HEK293 (cell line): ENCODE results near the gene CLN5.

Experiments used
- BCL11A ChIP-seq: fragments of 450-650 bp; formaldehyde crosslinking; IDR thresholded peaks from 2 replicates; pipeline ENCODE4 v1.5.1; 2016; ENCODE audit warnings: low read depth, missing biosample characterization, missing genetic modification characterization
- CTCF ChIP-seq: fragments of 450-650 bp; formaldehyde crosslinking; IDR thresholded peaks from 2 replicates; pipeline ENCODE4 v1.5.1; 2016; ENCODE audit warnings: missing biosample characterization, missing genetic modification characterization
- HOXA7 ChIP-seq: sonication (generic); formaldehyde crosslinking; IDR thresholded peaks from 2 replicates; pipeline ENCODE4 v1.8.1; 2022; ENCODE audit warnings: missing genetic modification reagents, borderline replicate concordance
- IKZF3 ChIP-seq: fragments of 450-650 bp; IDR thresholded peaks from 2 replicates; pipeline ENCODE4 v1.5.0; 2018; ENCODE audit warnings: missing biosample characterization, mild to moderate bottlenecking, missing genetic modification characterization, moderate library complexity
- KLF9 ChIP-seq: fragments of 450-650 bp; formaldehyde crosslinking; IDR thresholded peaks from 2 replicates; pipeline ENCODE4 v1.5.1; 2016; ENCODE audit warnings: missing biosample characterization, missing genetic modification characterization, low read depth
- RBAK ChIP-seq: fragments of 450-650 bp; formaldehyde crosslinking; IDR thresholded peaks from 2 replicates; pipeline ENCODE4 v1.5.1; 2016; ENCODE audit warnings: missing biosample characterization, missing genetic modification characterization
- REPIN1 ChIP-seq: fragments of 450-650 bp; formaldehyde crosslinking; IDR thresholded peaks from 2 replicates; pipeline ENCODE4 v1.5.1; 2017; ENCODE audit warnings: missing biosample characterization, missing genetic modification characterization, low read depth
- SP7 ChIP-seq: fragments of 450-650 bp; formaldehyde crosslinking; IDR thresholded peaks from 2 replicates; pipeline ENCODE4 v1.5.1; 2016; ENCODE audit warnings: missing biosample characterization, missing genetic modification characterization
- TRIM28 ChIP-seq: IDR thresholded peaks from 2 replicates; pipeline ENCODE4 v1.6.1; 2011; ENCODE audit warnings: low read length, control low read depth, borderline replicate concordance
- ZBTB17 ChIP-seq: fragments of 450-650 bp; formaldehyde crosslinking; IDR thresholded peaks from 2 replicates; pipeline ENCODE4 v1.5.1; 2016; ENCODE audit warnings: missing biosample characterization, missing genetic modification characterization
- ZBTB21 ChIP-seq: fragments of 450-650 bp; formaldehyde crosslinking; IDR thresholded peaks from 2 replicates; pipeline ENCODE4 v1.5.1; 2017; ENCODE audit warnings: missing biosample characterization, missing genetic modification characterization
- ZEB2 ChIP-seq: fragments of 450-650 bp; formaldehyde crosslinking; IDR thresholded peaks from 2 replicates; pipeline ENCODE4 v1.5.1; 2016; ENCODE audit warnings: missing biosample characterization, missing genetic modification characterization
- ZNF133 ChIP-seq: fragments of 450-650 bp; formaldehyde crosslinking; IDR thresholded peaks from 2 replicates; pipeline ENCODE4 v1.5.1; 2016; ENCODE audit warnings: missing biosample characterization, missing genetic modification characterization
- ZNF146 ChIP-seq: fragments of 450-650 bp; formaldehyde crosslinking; IDR thresholded peaks from 2 replicates; pipeline ENCODE4 v1.5.1; 2016; ENCODE audit warnings: missing biosample characterization, missing genetic modification characterization
- ZNF155 ChIP-seq: fragments of 450-650 bp; formaldehyde crosslinking; IDR thresholded peaks from 2 replicates; pipeline ENCODE4 v1.5.1; 2016; ENCODE audit warnings: missing biosample characterization, missing genetic modification characterization
- ZNF175 ChIP-seq: fragments of 450-650 bp; formaldehyde crosslinking; IDR thresholded peaks from 2 replicates; pipeline ENCODE4 v1.5.1; 2016; ENCODE audit warnings: missing biosample characterization, missing genetic modification characterization
- ZNF292 ChIP-seq: fragments of 450-650 bp; formaldehyde crosslinking; IDR thresholded peaks from 2 replicates; pipeline ENCODE4 v1.5.1; 2016; ENCODE audit warnings: low read depth, missing biosample characterization, missing genetic modification characterization, borderline replicate concordance
- ZNF335 ChIP-seq: fragments of 450-650 bp; formaldehyde crosslinking; conservative IDR thresholded peaks from 2 replicates; pipeline ENCODE4 v1.5.1; 2016; ENCODE audit warnings: missing biosample characterization, missing genetic modification characterization
- ZNF514 ChIP-seq: fragments of 450-650 bp; formaldehyde crosslinking; IDR thresholded peaks from 2 replicates; pipeline ENCODE4 v1.5.1; 2016; ENCODE audit warnings: missing biosample characterization, missing genetic modification characterization
- ZNF529 ChIP-seq: fragments of 450-650 bp; formaldehyde crosslinking; IDR thresholded peaks from 2 replicates; pipeline ENCODE4 v1.5.1; 2017; ENCODE audit warnings: missing genetic modification characterization, missing biosample characterization; ENCODE audit not compliant: insufficient replicate concordance
- ZNF555 ChIP-seq: fragments of 450-650 bp; formaldehyde crosslinking; conservative IDR thresholded peaks from 2 replicates; pipeline ENCODE4 v1.5.1; 2017; ENCODE audit warnings: missing biosample characterization, mild to moderate bottlenecking, missing genetic modification characterization, inconsistent platforms
- ZNF596 ChIP-seq: fragments of 450-650 bp; IDR thresholded peaks from 2 replicates; pipeline ENCODE4 v1.5.0; 2018; ENCODE audit warnings: missing biosample characterization, mild to moderate bottlenecking, missing genetic modification characterization, moderate library complexity
- ZNF621 ChIP-seq: fragments of 450-650 bp; formaldehyde crosslinking; IDR thresholded peaks from 2 replicates; pipeline ENCODE4 v1.5.1; 2017; ENCODE audit warnings: missing biosample characterization, missing genetic modification characterization
- ZNF692 ChIP-seq: fragments of 450-650 bp; formaldehyde crosslinking; IDR thresholded peaks from 2 replicates; pipeline ENCODE4 v1.5.1; 2016; ENCODE audit warnings: missing biosample characterization, missing genetic modification characterization
- ZNF707 ChIP-seq: fragments of 450-650 bp; formaldehyde crosslinking; IDR thresholded peaks from 2 replicates; pipeline ENCODE4 v1.5.1; 2016; ENCODE audit warnings: missing biosample characterization, missing genetic modification characterization
- ZNF768 ChIP-seq: fragments of 450-650 bp; formaldehyde crosslinking; IDR thresholded peaks from 2 replicates; pipeline ENCODE4 v1.5.1; 2018; ENCODE audit warnings: missing biosample characterization, mild to moderate bottlenecking, missing genetic modification characterization
- ZSCAN30 ChIP-seq: fragments of 450-650 bp; IDR thresholded peaks from 2 replicates; pipeline ENCODE4 v1.5.1; 2018; ENCODE audit warnings: missing biosample characterization, mild to moderate bottlenecking, missing genetic modification characterization, moderate library complexity
- TF ChIP-seq, protein P1 (sequence below): fragments of 450-650 bp; formaldehyde crosslinking; IDR thresholded peaks from 2 replicates; pipeline ENCODE4 v1.5.1; 2016; ENCODE audit warnings: missing biosample characterization, missing genetic modification characterization
- TF ChIP-seq, protein P2 (sequence below): fragments of 450-650 bp; IDR thresholded peaks from 2 replicates; pipeline ENCODE4 v1.5.1; 2018; ENCODE audit warnings: missing biosample characterization, mild to moderate bottlenecking, missing genetic modification characterization
- TF ChIP-seq, protein P3 (sequence below): fragments of 450-650 bp; formaldehyde crosslinking; optimal IDR thresholded peaks from 2 replicates; pipeline ENCODE3; 2016; ENCODE audit warnings: missing biosample characterization, mild to moderate bottlenecking, missing genetic modification characterization
- TF ChIP-seq, protein P4 (sequence below): fragments of 450-650 bp; formaldehyde crosslinking; IDR thresholded peaks from 2 replicates; pipeline ENCODE4 v1.5.1; 2016; ENCODE audit warnings: missing biosample characterization, missing genetic modification characterization

Gene CLN5

DNA sequence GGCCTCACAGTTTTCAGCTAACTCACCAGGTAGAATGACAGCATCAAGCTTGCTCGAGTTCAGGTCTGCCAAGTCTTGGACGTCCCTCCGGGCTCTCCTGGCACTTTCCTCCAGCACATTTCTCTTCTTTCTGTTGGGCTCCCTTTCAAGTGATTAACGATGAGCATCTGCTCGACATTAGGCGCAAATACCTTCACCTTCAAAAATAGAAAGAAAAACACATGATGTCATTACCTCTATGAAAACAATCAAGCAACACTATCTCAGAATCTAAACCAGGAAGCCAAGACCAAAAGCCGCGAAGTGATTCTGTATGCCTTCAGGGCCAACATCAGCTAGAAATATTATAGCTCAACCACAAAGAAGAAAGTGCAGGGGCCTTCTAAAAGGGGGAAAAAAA, 15.4 kb upstream of the CLN5 start (continued):
- TF ChIP-seq, protein P1, sequence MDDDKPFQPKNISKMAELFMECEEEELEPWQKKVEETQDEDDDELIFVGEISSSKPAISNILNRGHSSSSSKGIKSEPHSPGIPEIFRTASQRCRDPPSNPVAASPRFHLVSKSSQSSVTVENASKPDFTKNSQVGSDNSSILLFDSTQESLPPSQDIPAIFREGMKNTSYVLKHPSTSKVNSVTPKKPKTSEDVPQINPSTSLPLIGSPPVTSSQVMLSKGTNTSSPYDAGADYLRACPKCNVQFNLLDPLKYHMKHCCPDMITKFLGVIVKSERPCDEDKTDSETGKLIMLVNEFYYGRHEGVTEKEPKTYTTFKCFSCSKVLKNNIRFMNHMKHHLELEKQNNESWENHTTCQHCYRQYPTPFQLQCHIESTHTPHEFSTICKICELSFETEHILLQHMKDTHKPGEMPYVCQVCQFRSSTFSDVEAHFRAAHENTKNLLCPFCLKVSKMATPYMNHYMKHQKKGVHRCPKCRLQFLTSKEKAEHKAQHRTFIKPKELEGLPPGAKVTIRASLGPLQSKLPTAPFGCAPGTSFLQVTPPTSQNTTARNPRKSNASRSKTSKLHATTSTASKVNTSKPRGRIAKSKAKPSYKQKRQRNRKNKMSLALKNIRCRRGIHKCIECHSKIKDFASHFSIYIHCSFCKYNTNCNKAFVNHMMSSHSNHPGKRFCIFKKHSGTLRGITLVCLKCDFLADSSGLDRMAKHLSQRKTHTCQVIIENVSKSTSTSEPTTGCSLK (tag by site-specific recombination), result no peak
- TF ChIP-seq ZNF155 (tag by site-specific recombination) (no peak), HOXA7 (CRISPR knock-in tag) (no peak), ZNF133 (tag by site-specific recombination) (no peak), BCL11A (tag by site-specific recombination) (no peak), CTCF (tag by site-specific recombination) (no peak), ZBTB21 (tag by site-specific recombination) (no peak), ZNF292 (tag by site-specific recombination) (no peak), ZNF555 (no peak), ZNF707 (tag by site-specific recombination) (no peak), ZNF768 (no peak), ZNF175 (no peak), TRIM28 (peak; percentile 91), KLF9 (tag by site-specific recombination) (no peak), REPIN1 (tag by site-specific recombination) (no peak), ZNF692 (tag by site-specific recombination) (peak; percentile 44; the same call in 1 of the 2 replicates), ZNF529 (tag by site-specific recombination) (peak; percentile 25), ZNF621 (tag by site-specific recombination) (no peak), ZBTB17 (tag by site-specific recombination) (0 out of 2 replicates have a peak, but pooled peaks have one; percentile 56), ZEB2 (no peak), ZNF335 (tag by site-specific recombination) (no peak), ZNF596 (tag by site-specific recombination) (no peak), RBAK (tag by site-specific recombination) (no peak), ZNF146 (tag by site-specific recombination) (no peak), ZSCAN30 (tag by site-specific recombination) (no peak), IKZF3 (tag by site-specific recombination) (no peak), ZNF514 (no peak), SP7 (no peak)
- TF ChIP-seq, protein P2, sequence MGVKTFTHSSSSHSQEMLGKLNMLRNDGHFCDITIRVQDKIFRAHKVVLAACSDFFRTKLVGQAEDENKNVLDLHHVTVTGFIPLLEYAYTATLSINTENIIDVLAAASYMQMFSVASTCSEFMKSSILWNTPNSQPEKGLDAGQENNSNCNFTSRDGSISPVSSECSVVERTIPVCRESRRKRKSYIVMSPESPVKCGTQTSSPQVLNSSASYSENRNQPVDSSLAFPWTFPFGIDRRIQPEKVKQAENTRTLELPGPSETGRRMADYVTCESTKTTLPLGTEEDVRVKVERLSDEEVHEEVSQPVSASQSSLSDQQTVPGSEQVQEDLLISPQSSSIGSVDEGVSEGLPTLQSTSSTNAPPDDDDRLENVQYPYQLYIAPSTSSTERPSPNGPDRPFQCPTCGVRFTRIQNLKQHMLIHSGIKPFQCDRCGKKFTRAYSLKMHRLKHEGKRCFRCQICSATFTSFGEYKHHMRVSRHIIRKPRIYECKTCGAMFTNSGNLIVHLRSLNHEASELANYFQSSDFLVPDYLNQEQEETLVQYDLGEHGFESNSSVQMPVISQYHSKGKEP (tag by site-specific recombination), result no peak
- TF ChIP-seq, protein P3, sequence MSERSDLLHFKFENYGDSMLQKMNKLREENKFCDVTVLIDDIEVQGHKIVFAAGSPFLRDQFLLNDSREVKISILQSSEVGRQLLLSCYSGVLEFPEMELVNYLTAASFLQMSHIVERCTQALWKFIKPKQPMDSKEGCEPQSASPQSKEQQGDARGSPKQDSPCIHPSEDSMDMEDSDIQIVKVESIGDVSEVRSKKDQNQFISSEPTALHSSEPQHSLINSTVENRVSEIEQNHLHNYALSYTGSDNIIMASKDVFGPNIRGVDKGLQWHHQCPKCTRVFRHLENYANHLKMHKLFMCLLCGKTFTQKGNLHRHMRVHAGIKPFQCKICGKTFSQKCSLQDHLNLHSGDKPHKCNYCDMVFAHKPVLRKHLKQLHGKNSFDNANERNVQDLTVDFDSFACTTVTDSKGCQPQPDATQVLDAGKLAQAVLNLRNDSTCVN, result no peak
- TF ChIP-seq, protein P4, sequence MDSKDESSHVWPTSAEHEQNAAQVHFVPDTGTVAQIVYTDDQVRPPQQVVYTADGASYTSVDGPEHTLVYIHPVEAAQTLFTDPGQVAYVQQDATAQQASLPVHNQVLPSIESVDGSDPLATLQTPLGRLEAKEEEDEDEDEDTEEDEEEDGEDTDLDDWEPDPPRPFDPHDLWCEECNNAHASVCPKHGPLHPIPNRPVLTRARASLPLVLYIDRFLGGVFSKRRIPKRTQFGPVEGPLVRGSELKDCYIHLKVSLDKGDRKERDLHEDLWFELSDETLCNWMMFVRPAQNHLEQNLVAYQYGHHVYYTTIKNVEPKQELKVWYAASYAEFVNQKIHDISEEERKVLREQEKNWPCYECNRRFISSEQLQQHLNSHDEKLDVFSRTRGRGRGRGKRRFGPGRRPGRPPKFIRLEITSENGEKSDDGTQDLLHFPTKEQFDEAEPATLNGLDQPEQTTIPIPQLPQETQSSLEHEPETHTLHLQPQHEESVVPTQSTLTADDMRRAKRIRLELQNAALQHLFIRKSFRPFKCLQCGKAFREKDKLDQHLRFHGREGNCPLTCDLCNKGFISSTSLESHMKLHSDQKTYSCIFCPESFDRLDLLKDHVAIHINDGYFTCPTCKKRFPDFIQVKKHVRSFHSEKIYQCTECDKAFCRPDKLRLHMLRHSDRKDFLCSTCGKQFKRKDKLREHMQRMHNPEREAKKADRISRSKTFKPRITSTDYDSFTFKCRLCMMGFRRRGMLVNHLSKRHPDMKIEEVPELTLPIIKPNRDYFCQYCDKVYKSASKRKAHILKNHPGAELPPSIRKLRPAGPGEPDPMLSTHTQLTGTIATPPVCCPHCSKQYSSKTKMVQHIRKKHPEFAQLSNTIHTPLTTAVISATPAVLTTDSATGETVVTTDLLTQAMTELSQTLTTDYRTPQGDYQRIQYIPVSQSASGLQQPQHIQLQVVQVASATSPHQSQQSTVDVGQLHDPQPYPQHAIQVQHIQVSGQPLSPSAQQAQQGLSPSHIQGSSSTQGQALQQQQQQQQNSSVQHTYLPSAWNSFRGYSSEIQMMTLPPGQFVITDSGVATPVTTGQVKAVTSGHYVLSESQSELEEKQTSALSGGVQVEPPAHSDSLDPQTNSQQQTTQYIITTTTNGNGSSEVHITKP (tag by site-specific recombination), result peak; percentile 57
